Ammon's horn (tissue), 1 donor: Measurements from ENCODE around the gene CHM.
A peak's percentile ranks its signal among the peaks of the same experiment; 100 is the strongest.
"Not testable (repeated sequence)": the region's sequence is repeated elsewhere in the genome, so short reads cannot be mapped to it uniquely, and the experiment has no call there.

Experiments used
- DNase-seq: peaks from one replicate; pipeline ENCODE4 v3.0.0-alpha.2; 2016; ENCODE audit warnings: low spot score

CHM gene, protein sequence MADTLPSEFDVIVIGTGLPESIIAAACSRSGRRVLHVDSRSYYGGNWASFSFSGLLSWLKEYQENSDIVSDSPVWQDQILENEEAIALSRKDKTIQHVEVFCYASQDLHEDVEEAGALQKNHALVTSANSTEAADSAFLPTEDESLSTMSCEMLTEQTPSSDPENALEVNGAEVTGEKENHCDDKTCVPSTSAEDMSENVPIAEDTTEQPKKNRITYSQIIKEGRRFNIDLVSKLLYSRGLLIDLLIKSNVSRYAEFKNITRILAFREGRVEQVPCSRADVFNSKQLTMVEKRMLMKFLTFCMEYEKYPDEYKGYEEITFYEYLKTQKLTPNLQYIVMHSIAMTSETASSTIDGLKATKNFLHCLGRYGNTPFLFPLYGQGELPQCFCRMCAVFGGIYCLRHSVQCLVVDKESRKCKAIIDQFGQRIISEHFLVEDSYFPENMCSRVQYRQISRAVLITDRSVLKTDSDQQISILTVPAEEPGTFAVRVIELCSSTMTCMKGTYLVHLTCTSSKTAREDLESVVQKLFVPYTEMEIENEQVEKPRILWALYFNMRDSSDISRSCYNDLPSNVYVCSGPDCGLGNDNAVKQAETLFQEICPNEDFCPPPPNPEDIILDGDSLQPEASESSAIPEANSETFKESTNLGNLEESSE

DNA sequence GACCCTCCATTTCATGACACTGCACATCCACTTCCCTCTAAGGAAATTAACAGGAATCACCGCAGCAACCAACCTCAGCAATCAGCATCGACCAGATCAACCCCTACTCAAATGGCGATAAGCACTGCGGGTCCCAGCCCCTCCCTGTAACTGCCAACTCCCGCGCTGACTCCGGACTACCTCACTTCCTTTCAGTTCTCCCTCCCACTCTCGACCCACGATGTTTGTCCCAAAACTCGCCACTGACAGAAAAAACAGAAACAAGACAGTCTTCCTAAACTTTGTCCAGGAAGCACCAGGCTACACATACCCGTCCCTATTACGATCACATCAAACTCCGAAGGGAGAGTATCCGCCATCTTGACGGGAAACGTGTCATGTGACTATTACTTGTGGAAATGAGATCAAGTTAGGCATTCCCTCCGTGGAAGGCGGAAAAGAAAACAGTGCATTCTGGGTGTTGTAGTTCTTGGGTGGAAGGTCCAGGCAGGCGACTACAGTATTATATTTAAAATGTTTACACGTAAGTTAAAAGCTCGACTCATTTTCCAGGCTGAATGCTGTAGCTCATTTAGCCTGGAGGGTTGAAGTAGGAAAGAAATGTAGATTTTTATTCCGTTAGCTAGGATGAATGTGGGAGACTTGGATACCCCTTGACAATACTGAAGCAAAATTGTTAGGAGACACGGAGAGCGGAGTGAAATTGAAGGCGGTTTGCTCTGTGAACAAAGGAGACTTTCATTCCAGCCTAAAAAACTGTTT lies at the start of gene CHM:
Gene CHM, minus strand, starts transcription at position 385 of the 762 bp plus-strand sequence. Its CDS starts 26 bp downstream, at position 359.
- DNase-seq: peak; percentile 90

GRCh38 chrX:86078650-86079049 lies 31.3 kb upstream of the CHM start:
- DNase-seq: no peak

- no peak for DNase-seq
Observed at GRCh38 chrX:86066998-86067397, 19.6 kb upstream of the CHM start.

GRCh38 chrX:86061407-86061806 lies 14.0 kb upstream of the CHM start:
- no peak for DNase-seq

DNA sequence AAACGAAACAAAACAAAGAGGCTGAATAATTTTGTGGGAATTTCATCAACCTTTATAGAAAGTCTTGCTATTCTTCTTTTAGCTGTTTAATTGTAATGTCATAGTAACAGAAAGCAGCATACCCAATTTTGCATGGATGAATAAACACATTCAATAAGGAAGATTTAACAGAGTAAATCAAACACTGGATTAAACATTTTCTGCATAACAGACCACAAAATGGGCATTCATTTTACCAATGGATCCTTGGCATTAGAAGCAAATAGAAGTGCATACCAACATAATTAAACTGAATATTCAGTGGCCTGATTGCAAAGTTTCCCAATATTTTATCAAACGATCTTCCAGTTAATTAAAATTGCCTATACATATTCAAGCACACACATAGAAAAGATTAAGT lies 4.4 kb upstream of the CHM start:
- DNase-seq: no peak

DNA sequence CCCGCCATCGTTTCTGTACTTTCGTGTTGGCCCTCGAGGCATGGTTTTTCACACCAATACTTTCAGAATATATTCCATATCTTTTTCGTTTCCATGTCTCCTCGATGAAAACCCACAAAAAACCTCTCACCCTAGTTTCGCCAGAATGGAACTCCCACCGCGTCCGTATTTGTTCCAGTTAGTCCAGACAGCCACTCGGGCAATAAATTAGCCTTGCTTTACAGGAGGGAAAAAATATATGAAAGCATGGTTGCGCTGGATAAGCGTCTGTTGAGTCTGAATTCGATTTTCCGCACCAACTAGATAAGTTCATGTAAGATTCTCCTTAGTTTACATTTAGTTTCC lies 550 bp upstream of the CHM start:
- no peak for DNase-seq

- DNase-seq: no peak
Observed at GRCh38 chrX:86044216-86044615, 3.1 kb downstream of the CHM start.

GRCh38 chrX:86039625-86040568 lies 7.5 kb downstream of the CHM start:
- no peak for DNase-seq

DNA sequence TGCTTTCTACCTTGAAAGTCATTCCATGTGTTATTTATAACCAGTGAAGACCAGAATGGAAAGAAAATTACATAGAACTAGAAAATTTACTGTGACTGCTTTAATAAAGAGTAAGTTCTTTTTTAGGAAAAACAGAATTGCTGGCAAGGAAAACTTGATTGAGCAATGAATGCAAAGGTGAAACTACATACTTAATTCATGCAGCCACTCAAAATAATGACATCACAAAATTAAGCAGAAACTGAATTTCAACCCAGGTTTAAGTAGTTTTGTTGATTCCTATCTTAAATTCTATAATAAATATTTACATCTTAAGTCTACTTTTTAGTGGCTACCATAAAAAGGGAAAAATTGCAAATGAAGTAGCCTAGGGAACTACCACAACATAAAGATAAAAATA lies 14.0 kb downstream of the CHM start:
- no peak for DNase-seq

GRCh38 chrX:86028681-86029080 lies 18.7 kb downstream of the CHM start:
- DNase-seq: no peak

- no peak for DNase-seq
Observed at GRCh38 chrX:86023811-86024210, 23.5 kb downstream of the CHM start.

- no peak for DNase-seq
Observed at GRCh38 chrX:86021652-86022289, 25.6 kb downstream of the CHM start.

- no peak for DNase-seq
Observed at GRCh38 chrX:86016139-86016538, 31.2 kb downstream of the CHM start.

DNA sequence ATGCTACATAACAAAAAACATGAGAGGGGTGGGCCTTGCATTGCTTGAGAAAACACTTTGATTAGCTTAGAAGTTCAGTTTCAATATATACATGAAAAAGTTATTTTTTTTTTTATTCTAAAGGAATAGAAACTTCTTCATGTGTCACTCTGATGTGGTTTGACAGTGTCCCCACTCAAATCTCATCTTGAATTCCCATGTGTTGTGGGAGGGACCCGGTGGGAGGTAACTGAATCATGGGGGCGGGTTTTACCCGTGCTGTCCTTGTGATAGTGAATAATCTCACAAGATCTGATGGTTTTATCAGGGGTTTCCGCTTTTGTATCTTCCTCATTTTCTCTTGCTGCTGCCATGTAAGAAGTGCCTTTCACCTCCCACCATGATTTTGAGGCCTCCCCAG lies 32.4 kb downstream of the CHM start:
- not testable (repeated sequence) for DNase-seq

GRCh38 chrX:86014421-86014820 lies 32.9 kb downstream of the CHM start:
- no peak for DNase-seq

DNA sequence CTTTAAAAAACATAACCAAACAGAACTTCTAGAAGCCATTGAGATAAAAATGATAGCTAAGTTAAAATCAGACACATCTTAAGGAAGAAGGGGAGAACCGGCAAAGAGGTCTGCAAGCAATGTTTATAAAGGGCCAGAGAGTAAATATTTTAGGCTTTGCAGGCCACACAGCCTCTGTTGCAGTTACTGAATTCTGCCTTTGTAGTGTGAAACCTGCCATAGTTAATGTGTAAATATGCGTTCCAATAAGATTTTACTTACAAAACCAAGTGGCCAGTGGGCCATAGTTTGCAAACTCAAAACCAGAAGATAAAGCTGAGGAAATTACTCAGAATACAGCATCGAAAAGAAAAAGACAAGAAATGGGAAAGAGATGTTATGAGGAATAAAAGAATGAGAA lies 33.6 kb downstream of the CHM start:
- DNase-seq: no peak

- DNase-seq: no peak
Observed at GRCh38 chrX:86012188-86012587, 35.2 kb downstream of the CHM start.

DNA sequence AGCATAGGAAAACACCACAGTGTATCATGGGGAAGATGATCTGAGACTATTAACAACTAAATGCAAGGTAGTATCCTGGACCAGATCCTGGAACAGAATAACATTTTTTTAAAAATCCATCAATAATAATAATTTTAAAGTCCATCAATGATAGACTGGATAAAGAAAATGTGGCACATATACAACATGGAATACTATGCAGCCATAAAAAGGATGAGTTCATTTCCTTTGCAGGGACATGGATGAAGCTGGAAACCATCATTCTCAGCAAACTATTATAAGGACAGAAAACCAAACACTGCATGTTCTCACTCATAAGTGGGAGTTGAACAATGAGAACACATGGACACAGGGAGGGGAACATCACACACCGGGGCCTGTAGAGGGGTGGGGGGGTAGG lies 37.6 kb downstream of the CHM start:
- not testable (repeated sequence) for DNase-seq

DNA sequence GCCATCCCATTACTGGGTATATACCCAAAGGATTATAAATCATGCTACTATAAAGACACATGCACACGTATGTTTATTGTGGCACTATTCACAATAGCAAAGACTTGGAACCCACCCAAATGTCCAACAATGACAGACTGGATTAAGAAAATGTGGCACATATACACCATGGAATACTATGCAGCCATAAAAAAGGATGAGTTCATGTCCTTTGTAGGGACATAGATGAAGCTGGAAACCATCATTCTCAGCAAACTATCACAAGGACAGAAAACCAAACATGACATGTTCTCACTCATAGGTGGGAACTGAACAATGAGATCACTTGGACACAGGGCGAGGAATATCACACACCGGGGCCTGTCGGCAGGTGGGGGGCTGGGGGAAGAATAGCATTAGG lies 39.5 kb downstream of the CHM start:
- DNase-seq: not testable (repeated sequence)

DNA sequence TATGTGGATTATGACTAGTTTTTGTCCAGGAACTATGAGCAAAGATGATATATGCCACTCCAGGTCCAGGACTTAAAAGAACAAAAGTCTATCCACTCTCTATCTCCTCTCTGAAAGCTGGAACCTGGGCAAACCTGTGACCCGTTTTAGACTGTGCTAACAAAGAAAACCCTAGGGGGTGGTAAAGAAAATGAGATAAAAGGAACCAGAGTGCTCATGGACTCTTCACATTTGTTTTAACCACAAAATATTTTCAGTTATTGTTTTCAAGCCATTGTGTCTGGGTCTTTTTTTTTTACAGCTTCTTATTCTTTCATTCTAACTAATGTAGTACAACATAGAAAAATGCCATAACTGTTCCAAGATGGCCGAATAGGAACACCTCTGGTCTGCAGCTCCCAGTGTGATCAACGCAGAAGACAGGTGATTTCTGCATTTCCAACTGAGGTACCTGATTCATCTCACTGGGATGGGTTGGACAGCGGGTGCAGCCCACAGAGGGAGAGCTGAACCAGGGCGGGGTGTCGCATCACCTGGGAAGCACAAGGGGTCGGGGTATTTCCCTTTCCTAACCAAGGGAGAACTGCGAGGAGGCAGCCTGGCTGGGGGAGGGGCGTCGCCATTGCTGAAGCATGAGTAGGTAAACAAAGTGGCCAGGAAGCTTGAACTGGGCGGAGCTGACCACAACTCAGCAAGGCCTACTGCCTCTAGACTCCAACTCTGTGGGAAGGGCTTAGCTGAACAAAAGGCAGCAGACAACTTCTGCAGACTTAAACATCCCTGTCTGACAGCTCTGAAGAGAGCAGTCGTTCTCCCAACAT lies 45.1 kb downstream of the CHM start:
- DNase-seq: no peak
